LNCaP clone FGC (cell line): ENCODE measurements around the gene USP38.
"Not testable (repeated sequence)": the region's sequence is repeated elsewhere in the genome, so short reads cannot be mapped to it uniquely, and the experiment has no call there.

Source experiments
- DNase-seq: peaks from one replicate; pipeline ENCODE4 v3.0.0-alpha.2; 2011; ENCODE audit warnings: low read depth
- H3K4me3 ChIP-seq: 2 replicates; pipeline ENCODE4 v1.5.1; 2011; ENCODE audit warnings: mild to moderate bottlenecking, low read depth, low read length, control low read depth
- TF ChIP-seq, protein P1 (sequence below): IDR thresholded peaks from 2 replicates; pipeline ENCODE4 v1.5.1; 2012; ENCODE audit warnings: mild to moderate bottlenecking; ENCODE audit not compliant: control insufficient read depth, insufficient read depth; ENCODE audit errors: extremely low read depth

Gene USP38

DNA sequence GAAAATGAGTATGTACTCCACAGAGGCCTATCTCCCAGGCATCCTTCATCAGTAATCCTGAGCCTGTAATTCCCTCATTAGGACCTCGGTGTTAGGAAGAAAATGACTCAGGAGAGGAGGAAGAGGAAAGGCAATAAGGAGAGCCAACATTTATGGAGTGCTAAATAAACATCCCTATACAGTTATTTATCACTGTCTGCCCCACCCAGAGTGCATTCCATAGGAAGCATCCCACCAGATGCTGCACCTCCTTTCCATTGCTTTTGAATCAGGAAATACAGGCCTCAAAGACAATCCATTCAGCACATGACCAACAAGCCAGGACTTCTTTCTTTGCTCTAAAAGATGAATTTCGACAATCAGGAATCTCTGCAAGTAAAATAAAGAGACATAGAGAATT, 47.6 kb downstream of the USP38 start:
- DNase-seq: no peak

DNA sequence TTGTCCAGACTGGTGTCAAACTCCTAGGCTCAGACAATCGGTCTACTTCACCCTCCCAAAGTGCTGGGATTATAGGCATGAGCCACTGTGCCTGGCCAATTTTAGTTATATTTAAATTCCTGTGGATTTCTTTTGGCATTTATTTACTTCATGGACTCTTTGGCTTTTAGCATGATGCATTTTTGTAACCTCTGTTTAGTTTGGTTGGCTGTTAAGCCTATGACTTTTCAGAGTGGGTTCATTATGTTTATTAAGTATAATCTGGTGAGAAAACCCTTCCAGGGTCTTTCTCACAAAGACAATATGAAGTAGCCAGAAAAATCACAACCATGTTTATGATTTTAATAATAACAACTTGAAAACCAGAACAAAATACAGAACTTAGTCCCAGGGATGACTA, 49.4 kb downstream of the USP38 start:
- DNase-seq: no peak

More for the DNA sequence above, 47.6 kb downstream of the USP38 start:
- TF ChIP-seq, protein P1, sequence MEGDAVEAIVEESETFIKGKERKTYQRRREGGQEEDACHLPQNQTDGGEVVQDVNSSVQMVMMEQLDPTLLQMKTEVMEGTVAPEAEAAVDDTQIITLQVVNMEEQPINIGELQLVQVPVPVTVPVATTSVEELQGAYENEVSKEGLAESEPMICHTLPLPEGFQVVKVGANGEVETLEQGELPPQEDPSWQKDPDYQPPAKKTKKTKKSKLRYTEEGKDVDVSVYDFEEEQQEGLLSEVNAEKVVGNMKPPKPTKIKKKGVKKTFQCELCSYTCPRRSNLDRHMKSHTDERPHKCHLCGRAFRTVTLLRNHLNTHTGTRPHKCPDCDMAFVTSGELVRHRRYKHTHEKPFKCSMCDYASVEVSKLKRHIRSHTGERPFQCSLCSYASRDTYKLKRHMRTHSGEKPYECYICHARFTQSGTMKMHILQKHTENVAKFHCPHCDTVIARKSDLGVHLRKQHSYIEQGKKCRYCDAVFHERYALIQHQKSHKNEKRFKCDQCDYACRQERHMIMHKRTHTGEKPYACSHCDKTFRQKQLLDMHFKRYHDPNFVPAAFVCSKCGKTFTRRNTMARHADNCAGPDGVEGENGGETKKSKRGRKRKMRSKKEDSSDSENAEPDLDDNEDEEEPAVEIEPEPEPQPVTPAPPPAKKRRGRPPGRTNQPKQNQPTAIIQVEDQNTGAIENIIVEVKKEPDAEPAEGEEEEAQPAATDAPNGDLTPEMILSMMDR: no peak
- no peak overlapping the region for H3K4me3 ChIP-seq

DNA sequence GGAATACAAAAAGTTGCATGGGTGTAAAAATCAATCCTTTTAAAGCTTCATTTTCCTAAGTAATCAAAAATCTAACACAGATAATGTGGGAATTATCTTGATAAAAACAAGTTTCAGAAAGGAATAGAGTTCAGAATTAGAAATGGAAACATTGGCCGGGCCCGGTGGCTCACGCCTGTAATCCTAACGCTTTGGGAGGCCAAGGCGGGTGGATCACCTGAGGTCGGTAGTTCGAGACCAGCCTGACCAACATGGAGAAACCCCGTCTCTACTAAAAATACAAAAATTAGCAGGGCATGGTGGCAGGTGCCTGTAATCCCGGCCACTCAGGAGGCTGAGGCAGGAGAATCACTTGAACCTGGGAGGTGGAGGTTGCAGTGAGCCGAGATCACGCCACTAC, 52.5 kb downstream of the USP38 start:
- not testable (repeated sequence) for DNase-seq, H3K4me3 ChIP-seq

More for the DNA sequence above, 49.4 kb downstream of the USP38 start:
- H3K4me3 ChIP-seq: no peak overlapping the region
- TF ChIP-seq, protein P1: no peak

- DNase-seq: no peak
- no peak overlapping the region for H3K4me3 ChIP-seq
- TF ChIP-seq, protein P1: no peak
Observed at GRCh38 chr4:143240939-143241679, 56.4 kb downstream of the USP38 start.

DNA sequence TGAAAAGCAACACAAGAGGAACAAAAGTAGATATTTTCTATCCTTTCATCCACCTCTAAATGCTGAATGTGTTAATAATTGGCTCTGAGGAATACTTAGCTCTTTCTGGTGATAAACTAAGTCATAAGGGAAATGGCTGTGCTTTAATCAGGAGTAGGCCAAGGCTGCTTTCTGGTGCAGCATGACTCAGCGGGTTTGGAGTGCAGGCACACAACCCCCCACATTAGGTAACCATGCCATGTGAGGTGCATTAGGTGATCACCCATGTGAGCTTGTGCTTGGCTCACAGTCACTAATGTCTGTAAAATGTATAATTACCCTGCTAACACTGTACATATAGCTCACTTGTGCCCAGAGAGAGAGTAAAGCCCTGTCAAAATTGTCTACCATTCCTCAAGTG, 57.2 kb downstream of the USP38 start:
- no peak overlapping the region for H3K4me3 ChIP-seq
- DNase-seq: no peak
- TF ChIP-seq, protein P1: no peak

DNA sequence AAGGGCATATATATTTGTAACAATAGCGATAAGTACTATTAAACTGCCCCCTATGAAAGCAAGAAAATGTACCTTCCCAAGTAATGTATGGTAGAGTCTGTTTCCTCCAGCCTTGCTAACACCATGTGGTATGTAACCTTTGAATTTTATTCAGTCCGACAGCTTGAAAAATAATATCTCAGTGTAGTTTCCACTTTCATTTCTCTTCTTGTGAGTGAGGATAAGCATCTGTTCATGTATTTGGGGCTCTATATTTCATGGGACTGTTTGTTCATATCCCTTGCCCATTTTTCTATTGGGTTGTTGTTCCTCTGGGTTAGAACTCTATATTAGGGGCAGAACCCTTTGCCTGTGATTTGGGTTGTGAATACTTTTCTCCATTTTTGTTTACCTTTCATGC, 58.3 kb downstream of the USP38 start:
- TF ChIP-seq, protein P1: no peak
- no peak for DNase-seq
- H3K4me3 ChIP-seq: no peak overlapping the region

DNA sequence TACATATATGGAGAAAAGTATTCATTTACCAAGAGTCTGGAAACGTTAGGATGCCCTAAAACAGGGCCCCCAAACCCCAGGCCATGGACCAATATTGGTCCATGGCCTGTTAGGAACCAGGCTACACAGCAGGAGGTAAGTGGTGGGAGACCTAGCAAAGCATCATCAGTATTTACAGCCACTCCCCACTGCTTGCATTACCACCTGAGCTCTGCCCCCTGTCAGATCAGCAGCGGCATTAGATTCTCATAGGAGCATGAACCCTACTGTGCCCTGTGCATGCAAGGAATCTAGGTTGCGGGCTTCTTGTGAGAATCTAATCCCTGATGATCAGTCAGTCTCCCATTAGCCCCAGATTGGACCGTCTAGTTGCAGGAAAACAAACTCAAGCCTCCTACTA, 62.3 kb downstream of the USP38 start:
- TF ChIP-seq, protein P1: no peak
- no peak overlapping the region for H3K4me3 ChIP-seq
- DNase-seq: no peak
